T-helper 22 cell (primary cell): ENCODE results near the gene NEK6.

ENCODE experiments used
- DNase-seq: peaks from one replicate; pipeline ENCODE4 v3.0.0-alpha.2; 2020; ENCODE audit warnings: low read depth

The NEK6 gene

GRCh38 chr9:124342776-124343485 lies 85.2 kb downstream of the NEK6 start:
- no peak for DNase-seq

GRCh38 chr9:124343533-124344290 lies 86.0 kb downstream of the NEK6 start:
- no peak for DNase-seq

GRCh38 chr9:124344291-124345050 lies 86.7 kb downstream of the NEK6 start:
- no peak for DNase-seq

DNA sequence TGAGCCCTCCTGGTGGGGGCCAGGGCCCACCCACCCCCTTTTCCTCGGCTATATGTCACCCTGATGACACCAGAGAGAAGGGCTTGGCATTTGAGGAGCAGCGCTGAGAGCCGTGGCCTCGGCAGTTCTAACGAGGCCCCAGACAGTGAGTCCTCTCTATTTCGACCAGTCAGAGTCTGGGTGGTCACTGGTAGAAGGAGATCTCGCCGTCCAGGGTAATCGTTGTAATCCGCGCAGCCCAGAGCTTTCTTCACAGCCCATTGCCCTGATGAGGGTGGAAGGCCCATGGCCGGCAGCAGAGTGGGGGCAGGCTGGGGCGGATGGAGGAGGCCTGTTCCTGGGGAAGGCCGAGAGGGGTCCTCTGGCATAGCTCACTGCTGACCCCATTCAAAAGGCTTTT lies 87.3 kb downstream of the NEK6 start:
- DNase-seq, result no peak

GRCh38 chr9:124345751-124346281 lies 88.1 kb downstream of the NEK6 start:
- no peak for DNase-seq

GRCh38 chr9:124346347-124347163 lies 88.8 kb downstream of the NEK6 start:
- DNase-seq, result no peak

GRCh38 chr9:124347206-124347967 lies 89.6 kb downstream of the NEK6 start:
- no peak for DNase-seq

DNA sequence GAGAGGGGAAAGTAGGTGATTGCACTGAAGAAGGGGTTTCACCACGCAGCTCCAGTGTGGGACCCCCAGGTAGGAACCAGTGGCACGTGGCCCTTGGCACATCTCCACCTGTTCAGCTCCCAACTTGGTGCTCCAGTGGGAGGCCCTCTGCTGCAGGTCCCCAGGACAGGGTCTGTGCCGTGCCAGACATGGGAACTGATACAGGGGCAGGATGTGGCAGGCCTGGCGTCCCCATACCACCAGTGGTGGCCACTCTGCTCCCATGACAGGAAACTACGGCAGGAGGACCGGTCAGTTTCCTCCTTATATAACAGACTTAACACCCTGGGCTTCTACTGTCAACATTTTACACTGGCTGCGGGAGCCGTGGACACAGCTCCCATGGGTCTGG lies 90.2 kb downstream of the NEK6 start:
- no peak for DNase-seq

GRCh38 chr9:124348363-124348762 lies 90.6 kb downstream of the NEK6 start:
- no peak for DNase-seq

DNA sequence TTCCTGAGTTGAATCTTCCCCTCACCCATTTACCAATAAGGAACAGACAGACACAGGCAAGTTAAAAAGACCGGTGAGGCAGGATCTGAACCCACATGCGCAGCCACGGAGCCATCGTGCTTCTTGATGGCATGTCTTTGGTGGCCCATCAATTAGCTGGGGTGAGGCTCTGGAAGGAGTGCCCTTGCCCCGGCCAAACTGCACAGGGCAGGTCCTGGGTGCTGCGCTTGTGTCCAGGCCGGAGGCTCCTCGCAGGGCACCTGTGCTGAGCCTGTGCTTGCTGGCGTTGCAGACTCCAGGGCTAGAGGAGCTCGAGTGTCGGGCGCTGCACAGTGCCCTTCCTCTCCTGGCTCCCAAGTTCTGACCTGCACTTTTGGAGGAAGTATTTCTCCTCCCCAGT lies 91.1 kb downstream of the NEK6 start:
- no peak for DNase-seq

GRCh38 chr9:124349267-124349666 lies 91.5 kb downstream of the NEK6 start:
- no peak for DNase-seq

DNA sequence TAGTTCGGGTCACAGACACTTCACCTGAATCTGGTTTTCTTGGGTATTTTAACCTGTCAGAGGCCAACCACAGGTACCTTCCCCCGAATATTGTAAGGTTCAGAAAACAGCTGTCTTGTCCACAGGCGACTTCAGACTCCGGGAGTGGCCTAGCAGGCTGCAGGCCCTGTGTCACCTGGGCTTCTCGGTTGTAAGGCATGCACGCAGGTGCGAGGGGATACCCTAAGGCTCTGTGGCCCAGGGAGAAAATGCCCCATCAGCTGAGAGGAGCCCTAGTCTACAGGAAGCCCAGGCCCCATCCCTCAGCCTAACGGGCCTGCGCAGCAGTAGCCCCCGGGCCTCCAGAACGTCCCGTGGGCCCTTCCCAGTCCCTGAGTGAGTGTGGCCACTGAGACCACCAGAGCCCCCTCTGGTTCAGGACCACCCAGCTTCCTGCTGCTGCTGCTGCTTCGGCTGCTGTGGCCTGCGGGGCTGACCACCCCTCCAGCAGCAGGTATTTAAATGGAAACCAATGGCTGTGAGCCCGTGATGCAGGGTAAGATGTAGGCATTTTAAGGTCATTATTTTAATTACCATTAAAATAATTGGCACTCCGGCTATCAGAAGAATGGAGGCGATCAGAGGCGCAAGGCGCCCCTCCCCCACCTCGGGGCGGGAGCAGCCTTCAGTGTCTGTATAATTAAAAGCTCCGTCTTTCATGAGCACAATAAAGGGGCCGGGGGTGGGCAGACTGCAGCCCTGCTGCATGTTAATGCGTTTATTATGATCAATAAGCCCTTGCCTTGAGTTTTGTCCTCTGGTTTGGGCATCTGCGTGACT lies 92.1 kb downstream of the NEK6 start:
- no peak for DNase-seq

- DNase-seq, result no peak
Observed at GRCh38 chr9:124350494-124351263, 92.9 kb downstream of the NEK6 start.

GRCh38 chr9:124351672-124352468 lies 94.1 kb downstream of the NEK6 start:
- no peak for DNase-seq

- DNase-seq, result no peak
Observed at GRCh38 chr9:124352616-124353015, 94.9 kb downstream of the NEK6 start.

GRCh38 chr9:124353166-124353768 lies 95.5 kb downstream of the NEK6 start:
- no peak for DNase-seq

- DNase-seq, result no peak
Observed at GRCh38 chr9:124353811-124354274, 96.1 kb downstream of the NEK6 start.
